ENCODE results near the gene FRS2. TPM values are rescaled to one million over a fixed set of nuclear protein-coding genes. Genes with fewer than 3 reads are reported as not detected.

Gene FRS2
- total RNA-seq, 1 donor, result 64.4 TPM

- no peak overlapping the region for H3K4me2 ChIP-seq (ENCODE audit: insufficient read depth, low read length)
- H3K79me2 ChIP-seq (ENCODE audit: insufficient read depth, low read length), result no peaks in the 10 kb centered on the region
- DNase-seq (ENCODE audit: insufficient read length, low spot score, missing footprints), result no peak
- H3K4me3 ChIP-seq (ENCODE audit: insufficient read depth, low read length), result no peak overlapping the region
- no peaks in the 10 kb centered on the region for H3K4me1 ChIP-seq (ENCODE audit: insufficient read depth, low read length)
- no peak overlapping the region for H3K27ac ChIP-seq (ENCODE audit: low read depth, low read length)
- H3K9me3 ChIP-seq (ENCODE audit: low read depth, low read length), result no peaks in the 10 kb centered on the region
- H3K36me3 ChIP-seq (ENCODE audit: insufficient read depth, low read length), result no peaks in the 10 kb centered on the region
- TF ChIP-seq CTCF (IDR thresholded peaks at IDR 0.05; ENCODE audit: extremely low read depth, low read depth, low read length), result no peak
- peak overlapping the region; percentile 19 for H2AFZ ChIP-seq (ENCODE audit: low read length)
- H4K20me1 ChIP-seq (ENCODE audit: insufficient read depth, low read length), result no peaks in the 10 kb centered on the region
- H3K27me3 ChIP-seq (ENCODE audit: insufficient read depth, low read length), result no peaks in the 10 kb centered on the region
Observed at GRCh38 chr12:69459477-69459876, 10.7 kb upstream of the FRS2 start.

- H3K36me3 ChIP-seq (ENCODE audit: insufficient read depth, low read length), result no peaks in the 10 kb centered on the region
- no peak overlapping the region for H2AFZ ChIP-seq (ENCODE audit: low read length)
- no peaks in the 10 kb centered on the region for H4K20me1 ChIP-seq (ENCODE audit: insufficient read depth, low read length)
- H3K4me3 ChIP-seq (ENCODE audit: insufficient read depth, low read length), result no peak overlapping the region
- H3K4me1 ChIP-seq (ENCODE audit: insufficient read depth, low read length), result peaks cover 8% of the 10 kb centered on the region
- TF ChIP-seq CTCF (IDR thresholded peaks at IDR 0.05; ENCODE audit: extremely low read depth, low read depth, low read length), result no peak
- no peak overlapping the region for H3K27ac ChIP-seq (ENCODE audit: low read depth, low read length)
- no peaks in the 10 kb centered on the region for H3K9me3 ChIP-seq (ENCODE audit: low read depth, low read length)
- H3K4me2 ChIP-seq (ENCODE audit: insufficient read depth, low read length), result no peak overlapping the region
- no peak for DNase-seq (ENCODE audit: insufficient read length, low spot score, missing footprints)
- H3K27me3 ChIP-seq (ENCODE audit: insufficient read depth, low read length), result no peaks in the 10 kb centered on the region
- no peaks in the 10 kb centered on the region for H3K79me2 ChIP-seq (ENCODE audit: insufficient read depth, low read length)
Observed at GRCh38 chr12:69464428-69464827, 5.8 kb upstream of the FRS2 start.

GRCh38 chr12:69466867-69467266 lies 3.3 kb upstream of the FRS2 start:
- Histone ChIP-seq H3K4me3 (ENCODE audit: insufficient read depth, low read length) (no peak overlapping the region), H3K4me2 (ENCODE audit: insufficient read depth, low read length) (peak overlapping the region; percentile 4), H4K20me1 (ENCODE audit: insufficient read depth, low read length) (peaks cover 11% of the 10 kb centered on the region), H3K9me3 (ENCODE audit: low read depth, low read length) (no peaks in the 10 kb centered on the region), H3K36me3 (ENCODE audit: insufficient read depth, low read length) (no peaks in the 10 kb centered on the region), H3K27me3 (ENCODE audit: insufficient read depth, low read length) (no peaks in the 10 kb centered on the region), H2AFZ (ENCODE audit: low read length) (peak overlapping the region; percentile 53), H3K4me1 (ENCODE audit: insufficient read depth, low read length) (peaks cover 19% of the 10 kb centered on the region), H3K79me2 (ENCODE audit: insufficient read depth, low read length) (peaks cover 17% of the 10 kb centered on the region), H3K27ac (ENCODE audit: low read depth, low read length) (no peak overlapping the region)
- TF ChIP-seq CTCF (IDR thresholded peaks at IDR 0.05; ENCODE audit: extremely low read depth, low read depth, low read length), result no peak
- no peak for DNase-seq (ENCODE audit: insufficient read length, low spot score, missing footprints)

GRCh38 chr12:69467366-69467765 lies 2.8 kb upstream of the FRS2 start:
- Histone ChIP-seq H3K4me3 (ENCODE audit: insufficient read depth, low read length) (no peak overlapping the region), H2AFZ (ENCODE audit: low read length) (peak overlapping the region; percentile 53), H3K4me2 (ENCODE audit: insufficient read depth, low read length) (peak overlapping the region; percentile 4), H3K9me3 (ENCODE audit: low read depth, low read length) (no peaks in the 10 kb centered on the region), H3K36me3 (ENCODE audit: insufficient read depth, low read length) (no peaks in the 10 kb centered on the region), H3K27me3 (ENCODE audit: insufficient read depth, low read length) (no peaks in the 10 kb centered on the region), H3K79me2 (ENCODE audit: insufficient read depth, low read length) (peaks cover 22% of the 10 kb centered on the region), H3K4me1 (ENCODE audit: insufficient read depth, low read length) (peaks cover 23% of the 10 kb centered on the region), H4K20me1 (ENCODE audit: insufficient read depth, low read length) (peaks cover 15% of the 10 kb centered on the region), H3K27ac (ENCODE audit: low read depth, low read length) (no peak overlapping the region)
- TF ChIP-seq CTCF (IDR thresholded peaks at IDR 0.05; ENCODE audit: extremely low read depth, low read depth, low read length), result no peak
- no peak for DNase-seq (ENCODE audit: insufficient read length, low spot score, missing footprints)
